Measurements from ENCODE around the gene NRXN2.

Gene NRXN2

GRCh38 chr11:64632237-64632636 is 90.8 kb downstream of the NRXN2 start:
- DNase-seq (ENCODE audit: low read depth in 2 of 3, low spot score in 2 of 3): no peak

- DNase-seq (ENCODE audit: low read depth in 2 of 3, low spot score in 2 of 3): no peak
These were observed 91.3 kb downstream of the NRXN2 start for GRCh38 chr11:64631675-64632074.

- no peak for DNase-seq (ENCODE audit: low read depth in 2 of 3, low spot score in 2 of 3)
These were observed 93.0 kb downstream of the NRXN2 start for GRCh38 chr11:64629796-64630562.

- no peak for DNase-seq (ENCODE audit: low read depth in 2 of 3, low spot score in 2 of 3)
These were observed 93.9 kb downstream of the NRXN2 start for GRCh38 chr11:64629103-64629502.

- no peak for DNase-seq (ENCODE audit: low read depth in 2 of 3, low spot score in 2 of 3)
These were observed 94.4 kb downstream of the NRXN2 start for GRCh38 chr11:64628596-64628995.

- no peak for DNase-seq (ENCODE audit: low read depth in 2 of 3, low spot score in 2 of 3)
These were observed 95.6 kb downstream of the NRXN2 start for GRCh38 chr11:64627371-64627770.

GRCh38 chr11:64626637-64627036 is 96.4 kb downstream of the NRXN2 start:
- no peak for DNase-seq (ENCODE audit: low read depth in 2 of 3, low spot score in 2 of 3)

- DNase-seq (ENCODE audit: low read depth in 2 of 3, low spot score in 2 of 3): no peak
These were observed 98.0 kb downstream of the NRXN2 start for GRCh38 chr11:64624883-64625481.

- DNase-seq (ENCODE audit: low read depth in 2 of 3, low spot score in 2 of 3): no peak
These were observed 100.3 kb downstream of the NRXN2 start for GRCh38 chr11:64622681-64623080.

GRCh38 chr11:64621283-64622019 is 101.5 kb downstream of the NRXN2 start:
- no peak for DNase-seq (ENCODE audit: low read depth in 2 of 3, low spot score in 2 of 3)

GRCh38 chr11:64620381-64620971 is 102.5 kb downstream of the NRXN2 start:
- no peak for DNase-seq (ENCODE audit: low read depth in 2 of 3, low spot score in 2 of 3)

GRCh38 chr11:64619811-64620380 is 103.1 kb downstream of the NRXN2 start:
- DNase-seq (ENCODE audit: low read depth in 2 of 3, low spot score in 2 of 3): no peak

- no peak for DNase-seq (ENCODE audit: low read depth in 2 of 3, low spot score in 2 of 3)
These were observed 103.8 kb downstream of the NRXN2 start for GRCh38 chr11:64619196-64619595.

GRCh38 chr11:64616817-64617216 is 106.2 kb downstream of the NRXN2 start:
- no peak for DNase-seq (ENCODE audit: low read depth in 2 of 3, low spot score in 2 of 3)

GRCh38 chr11:64614917-64615316 is 108.1 kb downstream of the NRXN2 start:
- DNase-seq (ENCODE audit: low read depth in 2 of 3, low spot score in 2 of 3): no peak

GRCh38 chr11:64613648-64614047 is 109.3 kb downstream of the NRXN2 start:
- no peak for DNase-seq (ENCODE audit: low read depth in 2 of 3, low spot score in 2 of 3)

- no peak for DNase-seq (ENCODE audit: low read depth in 2 of 3, low spot score in 2 of 3)
These were observed 110.9 kb downstream of the NRXN2 start for GRCh38 chr11:64611869-64612646.

GRCh38 chr11:64611176-64611575 is 111.8 kb downstream of the NRXN2 start:
- no peak for DNase-seq (ENCODE audit: low read depth in 2 of 3, low spot score in 2 of 3)

GRCh38 chr11:64610596-64610995 is 112.4 kb downstream of the NRXN2 start:
- DNase-seq (ENCODE audit: low read depth in 2 of 3, low spot score in 2 of 3): no peak

- DNase-seq (ENCODE audit: low read depth in 2 of 3, low spot score in 2 of 3): no peak
These were observed 113.5 kb downstream of the NRXN2 start for GRCh38 chr11:64609436-64610047.

Measured in activated CD8-positive, alpha-beta memory T cell treated with anti-CD3 and anti-CD28 coated beads for 48 hours (primary cell).